ENCODE measurements around the gene SCN4A.

DNA sequence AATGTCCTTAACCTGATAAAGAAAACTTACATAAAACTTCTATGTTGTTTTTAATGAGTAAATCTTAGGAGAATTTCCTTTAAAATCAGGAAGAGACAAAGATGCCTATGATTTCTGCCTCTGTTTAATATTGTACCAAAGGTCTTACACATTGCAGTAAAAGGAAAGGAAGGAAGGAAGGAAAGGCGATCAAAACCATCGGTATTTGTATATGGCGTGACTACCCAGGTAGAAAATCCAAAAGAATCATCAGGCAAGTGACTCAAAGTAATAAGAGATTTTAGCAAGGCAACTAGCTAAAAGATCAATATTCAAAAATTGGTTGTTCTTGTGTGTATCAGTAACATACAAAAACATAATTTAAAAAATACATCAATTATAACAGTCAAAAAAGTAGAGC lies 44.3 kb upstream of the SCN4A start:
- no peak for TF ChIP-seq POLR2A (IDR thresholded peaks at IDR 0.05)
- TF ChIP-seq, protein P1, sequence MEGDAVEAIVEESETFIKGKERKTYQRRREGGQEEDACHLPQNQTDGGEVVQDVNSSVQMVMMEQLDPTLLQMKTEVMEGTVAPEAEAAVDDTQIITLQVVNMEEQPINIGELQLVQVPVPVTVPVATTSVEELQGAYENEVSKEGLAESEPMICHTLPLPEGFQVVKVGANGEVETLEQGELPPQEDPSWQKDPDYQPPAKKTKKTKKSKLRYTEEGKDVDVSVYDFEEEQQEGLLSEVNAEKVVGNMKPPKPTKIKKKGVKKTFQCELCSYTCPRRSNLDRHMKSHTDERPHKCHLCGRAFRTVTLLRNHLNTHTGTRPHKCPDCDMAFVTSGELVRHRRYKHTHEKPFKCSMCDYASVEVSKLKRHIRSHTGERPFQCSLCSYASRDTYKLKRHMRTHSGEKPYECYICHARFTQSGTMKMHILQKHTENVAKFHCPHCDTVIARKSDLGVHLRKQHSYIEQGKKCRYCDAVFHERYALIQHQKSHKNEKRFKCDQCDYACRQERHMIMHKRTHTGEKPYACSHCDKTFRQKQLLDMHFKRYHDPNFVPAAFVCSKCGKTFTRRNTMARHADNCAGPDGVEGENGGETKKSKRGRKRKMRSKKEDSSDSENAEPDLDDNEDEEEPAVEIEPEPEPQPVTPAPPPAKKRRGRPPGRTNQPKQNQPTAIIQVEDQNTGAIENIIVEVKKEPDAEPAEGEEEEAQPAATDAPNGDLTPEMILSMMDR (IDR thresholded peaks at IDR 0.05), result no peak

Data from Peyer's patch (tissue), 4 donors.